Tibial nerve (tissue), 4 donors: ENCODE data around the gene ITGB7. TPM values are rescaled to one million over a fixed set of nuclear protein-coding genes. Genes with fewer than 3 reads are reported as not detected.

Experiments
- DNase-seq, 2 donors: peaks; one replicate each; pipeline ENCODE4 v3.0.0-alpha.2; 2019; ENCODE audit warnings: low spot score in 2 of 2
- H3K27ac ChIP-seq, 4 donors: fragments of 200-600 bp; sonication (generic) in 3 of 4; one replicate each; pipeline ENCODE4 v1.5.1; 2017 to 2019; ENCODE audit warnings: mild to moderate bottlenecking in 1 of 4
- H3K27me3 ChIP-seq, 2 donors: fragments of 200-600 bp; sonication (generic) in 1 of 2; one replicate each; pipeline versions ENCODE4 v1.5.1 to v1.6.0; 2017 to 2019
- H3K36me3 ChIP-seq, 3 donors: fragments of 200-600 bp; sonication (generic); one replicate each; pipeline ENCODE4 v1.5.1; 2018 to 2019
- H3K4me1 ChIP-seq, 4 donors: fragments of 200-600 bp; sonication (generic) in 3 of 4; one replicate each; pipeline ENCODE4 v1.5.1; 2017 to 2019
- H3K4me3 ChIP-seq, 4 donors: fragments of 200-600 bp; sonication (generic) in 3 of 4; one replicate each; pipeline ENCODE4 v1.5.1; 2017 to 2019; ENCODE audit warnings: mild to moderate bottlenecking in 1 of 4, moderate library complexity in 1 of 4
- H3K9me3 ChIP-seq, 4 donors: fragments of 200-600 bp; sonication (generic) in 3 of 4; one replicate each; pipeline ENCODE4 v1.5.1; 2017 to 2019
- CTCF ChIP-seq, 5 experiments: fragments of 200-600 bp in 3 of 5; fragments of 450-650 bp in 2 of 5; sonication (generic) in 3 of 5; IDR thresholded peaks; one replicate each; pipeline ENCODE4 v1.5.1; 2016 to 2019; ENCODE audit warnings: antibody characterized with exemption in 5 of 5, mild to moderate bottlenecking in 3 of 5, moderate library complexity in 2 of 5
- EP300 ChIP-seq, 2 donors: sonication (generic); formaldehyde crosslinking; IDR thresholded peaks; one replicate each; pipeline ENCODE4 v1.6.1; 2017; ENCODE audit warnings: antibody characterized with exemption in 2 of 2, mild to moderate bottlenecking in 1 of 2
- POLR2A ChIP-seq, 2 donors: fragments of 450-650 bp; IDR thresholded peaks; one replicate each; pipeline ENCODE4 v1.6.1; 2017; ENCODE audit warnings: antibody characterized with exemption in 2 of 2, mild to moderate bottlenecking in 2 of 2, moderate library complexity in 2 of 2
- WGBS, 2 donors: methylation state at CpG; one replicate each; pipeline ENCODE4 v1.1.5; 2018; 5-methylcytosine and 5-hydroxymethylcytosine counted together
- total RNA-seq, 4 donors: library from RNA; depleted of rRNA; stranded (reverse); fragments of >200 nt; gene quantifications; one replicate each; pipeline ENCODE4 v1.1.0, GENCODE V29; 2016

ITGB7 gene
- total RNA-seq, 4 donors from 2014 or later: 3.6 to 15.1 (median 8.9) TPM

GRCh38 chr12:53213348-53213747, 6.3 kb upstream of the ITGB7 start:
- H3K4me1 ChIP-seq: peaks cover 0 to 62% (median 35%) of the 10 kb centered on the region in 4 donors
- no peak overlapping the region for H3K4me3 ChIP-seq
- peak overlapping the region in 1 of 4 donors; percentile 62 for H3K27ac ChIP-seq
- TF ChIP-seq POLR2A (IDR thresholded peaks at IDR 0.05): no peak
- peak; percentile 92 to 98 (median 95) for TF ChIP-seq CTCF (IDR thresholded peaks at IDR 0.05)
- TF ChIP-seq EP300 (IDR thresholded peaks at IDR 0.05): peak in 1 of 2 donors; percentile 54
- WGBS, 2 donors: 10% methylated on average over 14 of the region's 14 CpGs
- peak; percentile 70 to 77 for DNase-seq
- H3K9me3 ChIP-seq: no peaks in the 10 kb centered on the region
- H3K36me3 ChIP-seq: peaks cover 0 to 67% (median 4%) of the 10 kb centered on the region in 3 donors
- H3K27me3 ChIP-seq: no peaks in the 10 kb centered on the region

GRCh38 chr12:53212931-53213330, 5.9 kb upstream of the ITGB7 start:
- TF ChIP-seq EP300 (IDR thresholded peaks at IDR 0.05): no peak
- no peak for TF ChIP-seq CTCF (IDR thresholded peaks at IDR 0.05)
- no peak for TF ChIP-seq POLR2A (IDR thresholded peaks at IDR 0.05)
- 58 to 60% methylated on average over 12 of the region's 12 CpGs for WGBS, 2 donors
- Histone ChIP-seq H3K4me3 (no peak overlapping the region), H3K9me3 (no peaks in the 10 kb centered on the region), H3K36me3 (peaks cover 0 to 67% (median 4%) of the 10 kb centered on the region in 3 donors), H3K4me1 (peaks cover 0 to 62% (median 33%) of the 10 kb centered on the region in 4 donors), H3K27ac (peak overlapping the region in 1 of 4 donors; percentile 62), H3K27me3 (no peaks in the 10 kb centered on the region)
- no peak for DNase-seq

GRCh38 chr12:53211476-53212381, 4.7 kb upstream of the ITGB7 start:
- peak in 1 of 5 experiments; percentile 14 for TF ChIP-seq CTCF (IDR thresholded peaks at IDR 0.05)
- no peak for TF ChIP-seq POLR2A (IDR thresholded peaks at IDR 0.05)
- no peak for DNase-seq
- H3K9me3 ChIP-seq: no peaks in the 10 kb centered on the region
- H3K27me3 ChIP-seq: no peaks in the 10 kb centered on the region
- peaks cover 0 to 67% (median 4%) of the 10 kb centered on the region in 3 donors for H3K36me3 ChIP-seq
- H3K27ac ChIP-seq: no peak overlapping the region
- no peak overlapping the region for H3K4me3 ChIP-seq
- peaks cover 0 to 60% (median 24%) of the 10 kb centered on the region in 4 donors for H3K4me1 ChIP-seq
- 79 to 84% methylated on average over 12 of the region's 13 CpGs for WGBS, 2 donors

- peaks cover 0 to 67% (median 4%) of the 10 kb centered on the region in 3 donors for H3K36me3 ChIP-seq
- WGBS, 2 donors: 60 to 71% methylated on average over 4 of the region's 4 CpGs
- no peak for DNase-seq
- no peak overlapping the region for H3K4me3 ChIP-seq
- no peak overlapping the region for H3K27ac ChIP-seq
- peaks cover 0 to 60% (median 20%) of the 10 kb centered on the region in 4 donors for H3K4me1 ChIP-seq
- no peaks in the 10 kb centered on the region for H3K9me3 ChIP-seq
- TF ChIP-seq CTCF (IDR thresholded peaks at IDR 0.05) (no peak), POLR2A (IDR thresholded peaks at IDR 0.05) (no peak), EP300 (IDR thresholded peaks at IDR 0.05) (no peak)
- no peaks in the 10 kb centered on the region for H3K27me3 ChIP-seq
Measured at GRCh38 chr12:53210843-53211242, 3.8 kb upstream of the ITGB7 start.

- Histone ChIP-seq H3K4me3 (peak overlapping the region in 1 of 4 donors; percentile 2), H3K27ac (peak overlapping the region in 3 of 4 donors; percentile 8 to 64 (median 57)), H3K4me1 (peaks cover 0 to 46% (median 18%) of the 10 kb centered on the region in 4 donors), H3K36me3 (peaks cover 0 to 49% (median 4%) of the 10 kb centered on the region in 3 donors), H3K9me3 (no peaks in the 10 kb centered on the region), H3K27me3 (no peaks in the 10 kb centered on the region)
- no peak for TF ChIP-seq EP300 (IDR thresholded peaks at IDR 0.05)
- no peak for TF ChIP-seq CTCF (IDR thresholded peaks at IDR 0.05)
- no peak for TF ChIP-seq POLR2A (IDR thresholded peaks at IDR 0.05)
- 50 to 63% methylated on average over 7 of the region's 7 CpGs for WGBS, 2 donors
- DNase-seq: no peak
Measured at GRCh38 chr12:53208877-53209463, 1.9 kb upstream of the ITGB7 start.
